ENCODE results near the gene GRIN2A.
"Not testable (repeated sequence)": the region's sequence is repeated elsewhere in the genome, so short reads cannot be mapped to it uniquely, and the experiment has no call there.

GRIN2A gene

GRCh38 chr16:9885467-9885866, 296.8 kb downstream of the GRIN2A start:
- TF ChIP-seq CTCF (IDR thresholded peaks at IDR 0.05; ENCODE audit: low read depth, low read length): no peak
- H3K4me3 ChIP-seq (ENCODE audit: low read depth, low read length): no peak overlapping the region

GRCh38 chr16:9875981-9876380, 306.2 kb downstream of the GRIN2A start:
- H3K4me3 ChIP-seq (ENCODE audit: low read depth, low read length): not testable (repeated sequence)

GRCh38 chr16:9874219-9874618, 308.0 kb downstream of the GRIN2A start:
- H3K4me3 ChIP-seq (ENCODE audit: low read depth, low read length): no peak overlapping the region
- TF ChIP-seq CTCF (IDR thresholded peaks at IDR 0.05; ENCODE audit: low read depth, low read length): no peak

GRCh38 chr16:9870962-9871361, 311.3 kb downstream of the GRIN2A start:
- TF ChIP-seq CTCF (IDR thresholded peaks at IDR 0.05; ENCODE audit: low read depth, low read length): no peak
- H3K4me3 ChIP-seq (ENCODE audit: low read depth, low read length): no peak overlapping the region

- no peak for TF ChIP-seq CTCF (IDR thresholded peaks at IDR 0.05; ENCODE audit: low read depth, low read length)
- H3K4me3 ChIP-seq (ENCODE audit: low read depth, low read length): no peak overlapping the region
Measured at GRCh38 chr16:9869776-9870175, 312.5 kb downstream of the GRIN2A start.

- H3K4me3 ChIP-seq (ENCODE audit: low read depth, low read length): no peak overlapping the region
- no peak for TF ChIP-seq CTCF (IDR thresholded peaks at IDR 0.05; ENCODE audit: low read depth, low read length)
Measured at GRCh38 chr16:9868606-9869149, 313.6 kb downstream of the GRIN2A start.

- H3K4me3 ChIP-seq (ENCODE audit: low read depth, low read length): no peak overlapping the region
- no peak for TF ChIP-seq CTCF (IDR thresholded peaks at IDR 0.05; ENCODE audit: low read depth, low read length)
Measured at GRCh38 chr16:9867176-9867575, 315.1 kb downstream of the GRIN2A start.

- TF ChIP-seq CTCF (IDR thresholded peaks at IDR 0.05; ENCODE audit: low read depth, low read length): no peak
- no peak overlapping the region for H3K4me3 ChIP-seq (ENCODE audit: low read depth, low read length)
Measured at GRCh38 chr16:9864461-9864860, 317.8 kb downstream of the GRIN2A start.
